KBM-7 (cell line): ENCODE results near the gene MAN1A2.
"Not testable (repeated sequence)": the region's sequence is repeated elsewhere in the genome, so short reads cannot be mapped to it uniquely, and the experiment has no call there.

Source experiments
- DNase-seq: peaks from one replicate; pipeline ENCODE4 v3.0.0-alpha.2; 2015
- in situ Hi-C: fragments of 300-500 bp; cut with MboI; formaldehyde crosslinking; loops from 2 replicates; pipeline ENCODE4 v1.14.3; 2020; ENCODE audit warnings: low sequenced_read_pairs, low pct_unique_long_range_greater_than_20kb, mixed read lengths

MAN1A2 gene

DNA sequence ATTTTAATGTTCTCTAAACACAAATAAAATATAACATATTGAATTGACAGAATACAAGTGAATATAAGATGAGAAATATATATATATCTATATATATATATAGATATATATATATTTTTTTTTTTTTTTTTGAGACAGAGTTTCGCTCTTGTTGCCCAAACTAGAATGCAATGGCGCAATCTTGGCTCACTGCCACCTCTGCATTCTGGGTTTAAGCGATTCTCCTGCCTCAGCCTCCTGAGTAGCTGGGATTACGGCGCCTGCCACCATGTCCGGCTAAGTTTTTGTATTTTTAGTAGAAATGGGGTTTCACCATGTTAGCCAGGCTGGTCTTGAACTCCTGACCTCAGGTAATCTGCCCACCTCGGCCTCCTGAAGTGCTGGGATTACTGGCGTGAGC is 91.2 kb downstream of the MAN1A2 start:
- in situ Hi-C loops, result loop anchor here (25.0 kb wide), 1 partner anchor 321 kb away; no protein-coding TSS in a partner anchor
- not testable (repeated sequence) for DNase-seq

DNA sequence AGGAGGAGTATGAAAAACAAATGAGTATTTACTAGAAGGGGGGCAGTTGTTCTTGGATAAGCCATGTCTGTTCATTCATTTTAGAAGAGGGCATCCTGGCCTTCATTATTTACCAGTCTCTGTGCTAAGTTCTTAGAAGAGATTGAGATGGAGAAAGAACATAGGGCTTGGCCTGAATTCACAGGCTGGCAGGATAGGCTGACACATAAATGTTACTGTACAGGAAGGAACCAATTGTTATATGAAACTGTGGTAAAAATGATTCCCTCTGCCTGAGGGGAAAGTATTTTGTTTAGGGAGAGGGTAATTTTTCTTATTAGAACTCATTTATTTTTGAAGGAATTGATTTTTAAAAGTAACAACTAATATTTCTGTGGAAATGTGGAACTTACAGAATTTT is 99.5 kb downstream of the MAN1A2 start:
- in situ Hi-C loops, result loop anchor here (25.0 kb wide), 1 partner anchor 329 kb away; no protein-coding TSS in a partner anchor

DNA sequence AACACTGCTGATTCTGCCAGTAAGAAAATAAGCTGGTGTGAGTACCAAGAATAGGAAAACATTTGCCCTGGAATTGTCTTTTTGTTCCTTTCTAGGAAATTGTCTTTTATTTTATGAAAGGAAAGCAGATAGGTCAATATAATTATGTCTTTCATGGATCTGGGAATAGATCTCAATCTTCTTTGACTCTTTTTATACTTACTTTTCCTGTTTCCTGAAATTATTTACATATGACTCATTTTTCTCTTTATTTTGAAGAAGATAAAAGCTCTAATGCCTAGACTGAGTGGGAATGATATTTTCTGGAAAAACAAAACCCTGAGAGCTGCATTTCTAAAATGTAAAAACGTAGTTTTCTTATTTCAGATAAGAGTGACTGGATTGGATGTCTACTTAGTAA is 100.1 kb downstream of the MAN1A2 start:
- in situ Hi-C loops, result loop anchor here (25.0 kb wide), 1 partner anchor 330 kb away; no protein-coding TSS in a partner anchor
- no peak for DNase-seq

More for the DNA sequence above, 99.5 kb downstream of the MAN1A2 start:
- no peak for DNase-seq

DNA sequence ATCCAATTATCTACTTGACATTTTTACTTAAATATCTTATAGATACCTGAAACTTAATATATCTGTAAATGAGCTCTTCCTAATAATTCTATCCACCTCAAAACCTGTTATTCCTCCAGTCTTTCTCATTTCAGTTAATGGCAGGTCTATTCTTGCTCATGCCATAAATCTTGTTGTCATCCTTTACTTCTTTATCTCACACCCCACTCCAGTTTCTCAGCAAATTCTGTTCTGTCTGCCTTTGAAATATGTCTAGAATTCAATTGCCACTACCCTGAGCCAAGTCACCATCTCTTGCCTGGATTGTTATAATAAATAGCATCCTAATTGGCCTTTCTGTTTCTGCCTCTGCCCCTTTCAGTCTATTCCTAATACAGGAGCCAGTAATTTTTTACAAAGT is 105.8 kb downstream of the MAN1A2 start:
- in situ Hi-C loops, result loop anchor here (25.0 kb wide), 1 partner anchor 336 kb away; no protein-coding TSS in a partner anchor
- no peak for DNase-seq

DNA sequence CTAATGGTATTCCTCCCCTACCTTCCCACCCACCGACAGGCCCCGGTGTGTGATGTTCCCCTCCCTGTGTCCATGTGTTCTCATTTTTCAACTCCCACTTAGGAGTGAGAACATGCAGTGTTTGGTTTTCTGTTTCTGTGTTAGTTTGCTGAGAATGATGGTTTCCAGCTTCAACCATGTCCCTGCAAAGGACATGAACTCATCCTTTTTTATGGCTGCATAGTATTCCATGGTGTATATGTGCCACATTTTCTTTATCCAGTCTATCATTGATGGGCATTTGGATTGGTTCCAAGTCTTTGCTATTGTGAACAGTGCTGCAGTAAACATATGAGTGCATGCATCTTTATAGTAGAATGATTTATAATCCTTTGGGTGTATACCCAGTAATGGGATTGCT is 108.2 kb downstream of the MAN1A2 start:
- DNase-seq, in situ Hi-C loops: not testable (repeated sequence)

DNA sequence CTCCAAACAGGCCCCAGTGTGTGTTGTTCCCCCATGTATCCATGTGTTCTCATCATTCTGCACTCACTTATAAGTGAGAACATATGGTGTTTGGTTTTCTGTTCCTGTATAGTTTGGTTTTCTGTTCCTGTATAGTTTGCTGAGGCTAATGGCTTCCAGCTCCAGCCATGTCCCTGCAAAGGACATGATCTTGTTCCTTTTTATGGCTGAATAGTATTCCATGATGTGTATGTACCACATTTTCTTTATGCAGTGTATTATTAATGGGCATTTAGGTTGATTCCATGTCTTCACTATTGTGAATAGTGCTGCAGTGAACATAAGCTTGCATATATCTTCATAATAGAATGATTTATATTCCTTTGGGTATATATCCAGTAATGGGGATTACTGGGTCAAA is 111.8 kb downstream of the MAN1A2 start:
- in situ Hi-C loops, result no loop called here
- no peak for DNase-seq

DNA sequence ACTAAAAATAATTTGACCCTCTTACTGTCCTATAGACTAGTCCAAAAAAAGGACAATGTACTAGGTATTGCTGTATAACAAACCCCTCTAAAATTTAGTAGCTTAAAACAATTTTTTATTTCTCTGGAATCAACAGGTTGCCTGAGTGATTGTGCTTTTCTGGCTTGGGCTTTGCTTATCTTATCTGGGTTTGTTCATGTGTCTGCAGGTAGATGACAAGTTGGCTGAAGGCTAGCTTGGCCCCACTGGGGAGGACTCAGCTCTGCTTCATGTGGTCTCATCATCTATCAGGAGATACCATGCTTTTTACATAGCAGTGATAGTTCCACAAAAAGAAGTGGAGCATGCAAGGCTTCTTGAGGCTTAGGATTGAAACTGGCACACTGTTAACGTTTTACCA is 114.2 kb downstream of the MAN1A2 start:
- DNase-seq, result no peak
- in situ Hi-C loops, result no loop called here

DNA sequence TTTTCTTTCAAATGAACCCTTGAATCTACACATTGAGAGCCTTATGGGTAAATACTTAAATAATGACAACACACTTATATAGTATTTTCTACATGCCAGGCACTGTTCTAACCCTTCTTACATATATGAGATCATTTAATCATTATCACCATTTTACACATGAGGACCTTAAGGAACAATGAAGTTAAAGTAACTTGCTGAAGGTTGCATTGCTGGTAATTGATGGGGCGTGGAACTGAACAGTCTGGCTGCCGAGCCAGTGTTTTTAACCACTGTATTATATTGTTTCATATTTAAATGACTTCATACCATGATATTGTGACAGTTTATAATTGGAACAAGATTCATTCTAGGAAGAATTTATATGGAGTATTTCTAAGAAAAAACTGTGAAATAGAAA is 126.7 kb downstream of the MAN1A2 start:
- in situ Hi-C loops, result no loop called here
- DNase-seq, result no peak

DNA sequence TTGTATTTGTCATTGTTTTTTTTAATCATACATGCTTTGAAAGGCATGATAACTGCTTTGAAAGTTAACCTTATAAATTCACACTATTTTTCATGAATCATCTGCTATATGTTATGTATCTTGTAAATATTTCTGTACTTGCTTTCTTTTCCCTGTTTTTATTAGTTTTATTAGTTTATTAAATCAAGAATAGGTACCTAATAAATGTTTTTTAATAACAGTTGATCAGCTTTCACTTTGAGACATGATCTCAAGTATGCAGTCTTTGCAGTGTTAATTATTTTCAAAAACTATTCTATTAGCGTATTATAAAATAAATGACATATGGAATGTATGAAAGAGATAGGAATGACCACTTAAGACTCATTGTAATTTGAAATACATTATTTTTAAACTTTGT is 127.8 kb downstream of the MAN1A2 start:
- in situ Hi-C loops, result no loop called here
- no peak for DNase-seq

DNA sequence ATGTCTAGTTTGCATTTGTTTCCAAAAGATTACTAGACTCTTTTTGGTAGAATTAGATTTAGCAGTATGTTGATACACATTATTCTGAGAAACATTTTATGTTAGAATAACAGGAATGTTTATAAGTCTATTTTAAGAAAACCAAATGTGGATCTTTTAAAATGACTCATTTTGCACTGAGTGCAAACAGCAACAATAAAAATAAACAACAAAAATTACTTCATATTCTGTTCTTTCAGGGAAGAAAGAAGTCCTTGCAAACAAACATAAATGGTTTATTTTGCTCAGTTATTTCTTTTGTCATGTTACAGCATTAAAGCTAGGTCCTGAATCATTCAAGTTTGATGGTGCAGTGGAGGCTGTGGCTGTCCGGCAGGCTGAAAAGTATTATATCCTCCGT is 131.8 kb downstream of the MAN1A2 start:
- in situ Hi-C loops, result no loop called here
- no peak for DNase-seq

DNA sequence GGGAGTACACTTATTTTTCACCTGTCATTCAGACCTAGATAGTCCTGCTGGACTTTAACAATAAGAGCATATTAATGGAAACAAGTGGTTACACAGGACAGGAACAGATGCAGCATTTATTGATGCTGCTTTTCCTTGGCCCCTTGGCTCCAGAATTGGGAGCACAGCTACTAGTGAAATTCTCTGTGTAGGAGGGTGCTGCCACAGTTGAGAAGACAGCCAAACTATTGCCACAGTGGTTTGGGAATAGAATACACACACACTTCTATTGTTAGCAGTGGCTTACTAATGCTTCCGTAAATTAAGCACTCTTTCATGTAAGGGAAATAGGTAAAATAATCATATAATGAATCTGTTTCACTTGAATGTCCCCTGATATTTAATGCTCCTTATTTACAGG is 133.3 kb downstream of the MAN1A2 start:
- in situ Hi-C loops, result no loop called here
- no peak for DNase-seq

DNA sequence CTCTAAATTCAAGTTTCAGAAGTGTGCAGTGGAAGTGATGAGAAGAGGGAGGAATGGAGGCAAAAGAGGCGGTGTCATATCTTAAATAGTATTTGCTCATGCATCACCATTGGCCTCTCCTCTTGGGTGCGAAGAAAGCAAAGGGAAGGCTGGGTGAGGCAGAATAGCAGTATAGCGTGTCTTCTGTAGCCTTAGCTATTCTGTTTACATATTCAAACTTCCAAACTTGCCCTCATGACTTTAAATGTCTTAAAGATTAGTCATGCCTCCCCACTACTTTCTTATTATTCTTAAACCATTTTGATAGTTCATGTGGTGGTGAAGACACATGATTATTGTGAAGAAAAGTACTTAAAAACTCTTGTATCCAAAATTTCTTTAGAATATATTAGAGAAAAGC is 134.0 kb downstream of the MAN1A2 start:
- in situ Hi-C loops, result no loop called here
- no peak for DNase-seq

DNA sequence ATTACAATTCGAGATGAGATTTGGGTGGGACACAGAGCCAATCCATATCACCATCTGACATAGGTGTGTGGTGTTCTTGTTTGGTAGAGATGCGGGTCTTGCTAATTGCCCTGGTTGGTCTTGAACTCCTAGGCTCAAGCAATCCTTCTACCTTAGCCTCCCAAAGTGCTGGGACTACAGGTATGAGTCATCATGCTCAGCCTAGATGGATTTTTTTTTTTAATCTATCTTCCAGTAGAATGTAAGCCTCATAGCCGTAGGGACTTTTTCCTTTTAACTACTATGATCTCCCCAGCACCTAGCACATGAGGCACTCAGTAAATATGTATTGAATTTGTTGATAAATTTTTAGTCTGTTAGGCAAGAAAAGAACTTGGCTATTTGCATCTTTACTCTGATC is 144.0 kb downstream of the MAN1A2 start:
- in situ Hi-C loops, result no loop called here
- no peak for DNase-seq

DNA sequence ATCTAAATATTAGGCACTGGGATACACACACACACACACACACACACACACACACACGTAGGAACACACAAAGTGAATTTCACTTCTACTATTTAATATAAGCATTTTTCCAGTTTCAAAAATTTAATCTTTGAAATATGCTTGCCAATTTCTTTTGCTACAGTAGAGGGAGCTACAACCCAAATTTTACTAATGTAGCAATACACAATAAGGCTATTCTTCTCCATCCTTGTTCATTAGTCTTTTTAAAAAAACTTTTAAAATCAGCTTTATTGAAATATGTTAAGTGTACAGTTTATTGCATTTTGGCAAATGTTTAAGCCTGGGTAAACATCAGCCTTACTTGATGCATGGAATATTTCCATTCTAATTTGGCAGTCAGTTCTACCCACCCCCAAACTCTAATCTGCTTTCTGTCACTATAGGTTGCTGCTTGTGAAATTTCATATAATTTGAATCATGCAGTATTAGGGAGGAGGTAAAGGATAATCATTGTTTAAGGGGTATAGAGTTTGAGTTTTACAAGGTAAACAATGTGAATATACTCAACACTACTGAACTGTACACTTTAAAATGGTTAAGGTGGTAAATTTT is 145.6 kb downstream of the MAN1A2 start:
- peak; percentile 45 for DNase-seq
- in situ Hi-C loops, result no loop called here

DNA sequence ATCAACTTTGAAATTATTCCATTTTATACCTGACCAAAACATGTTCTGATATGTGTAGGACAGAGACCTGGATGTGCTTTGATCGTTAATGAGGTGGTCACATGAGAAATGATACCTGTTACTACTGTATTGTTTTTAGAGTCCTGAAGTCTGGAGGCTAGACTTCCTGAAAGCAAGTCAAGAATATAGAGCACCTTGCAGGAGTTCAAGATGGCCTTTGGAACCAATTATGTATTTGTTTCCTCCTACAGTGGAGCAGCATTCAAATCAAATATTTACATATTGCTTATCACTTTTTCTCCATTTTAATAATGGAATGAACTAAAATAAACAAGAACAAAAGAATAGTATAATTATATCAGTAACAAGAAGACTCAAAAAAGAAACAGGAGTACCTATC is 155.9 kb downstream of the MAN1A2 start:
- in situ Hi-C loops, result no loop called here
- DNase-seq, result no peak

DNA sequence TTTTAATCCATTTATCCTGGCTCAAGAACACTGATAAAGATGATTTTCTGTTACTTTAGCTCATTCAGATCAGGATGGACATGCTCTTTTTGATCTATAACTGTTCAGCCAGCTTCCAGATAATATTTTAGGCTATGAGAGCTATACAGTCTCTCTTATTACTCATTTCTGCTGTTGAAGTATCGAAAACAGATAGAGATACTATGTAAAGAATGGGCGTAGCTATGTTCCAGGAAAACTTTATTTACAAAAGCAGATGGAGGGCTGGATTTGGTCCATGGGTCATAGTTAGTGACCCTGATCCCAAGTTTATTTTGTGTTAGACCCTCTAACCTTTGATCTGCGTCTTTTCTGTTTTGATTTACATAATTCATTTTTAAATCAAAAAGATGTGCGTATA is 159.8 kb downstream of the MAN1A2 start:
- in situ Hi-C loops, result no loop called here
- DNase-seq, result no peak

DNA sequence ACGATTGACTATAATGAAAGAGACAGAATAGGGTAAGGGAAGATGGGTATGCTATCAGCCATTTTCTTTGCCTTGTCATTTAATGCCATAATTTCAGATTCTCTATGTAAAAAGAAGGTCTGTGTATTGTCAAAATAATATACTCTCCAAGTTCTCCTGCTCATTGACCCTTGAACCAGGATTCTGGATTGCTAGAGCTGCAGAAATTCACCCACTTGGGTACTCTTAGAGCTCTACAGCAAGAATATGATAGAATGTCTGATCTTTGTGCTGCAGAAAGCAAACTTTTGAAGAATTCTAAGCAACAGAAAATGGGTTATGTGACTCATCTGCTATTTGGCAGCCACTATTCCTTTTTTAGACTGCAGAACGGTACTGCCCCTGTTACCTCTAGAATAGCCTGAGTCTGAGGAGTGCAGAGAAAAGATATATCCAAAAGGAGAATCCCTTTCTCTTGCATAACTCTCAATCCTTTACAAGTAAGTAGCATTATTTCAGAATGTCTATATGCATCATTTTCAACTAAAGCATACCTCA is 160.4 kb downstream of the MAN1A2 start:
- in situ Hi-C loops, result no loop called here
- no peak for DNase-seq

DNA sequence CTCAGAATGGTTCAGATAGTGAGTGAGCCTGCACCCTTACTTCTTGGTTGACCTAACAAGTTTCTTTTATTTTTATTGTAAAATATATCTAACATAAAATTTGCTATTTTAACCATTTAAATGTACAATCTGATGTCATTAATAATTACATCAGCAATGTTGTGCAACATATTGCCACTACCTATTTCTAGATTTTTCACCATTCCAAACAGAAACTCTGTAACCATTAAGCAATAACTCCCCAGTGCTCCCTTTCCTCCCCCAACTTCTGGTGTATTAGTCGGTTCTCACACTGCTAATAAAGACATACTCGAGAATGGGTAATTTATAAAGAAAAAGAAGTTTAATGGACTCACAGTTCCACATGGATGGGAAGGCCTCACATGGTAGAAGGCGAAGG is 162.4 kb downstream of the MAN1A2 start:
- in situ Hi-C loops, result no loop called here

DNA sequence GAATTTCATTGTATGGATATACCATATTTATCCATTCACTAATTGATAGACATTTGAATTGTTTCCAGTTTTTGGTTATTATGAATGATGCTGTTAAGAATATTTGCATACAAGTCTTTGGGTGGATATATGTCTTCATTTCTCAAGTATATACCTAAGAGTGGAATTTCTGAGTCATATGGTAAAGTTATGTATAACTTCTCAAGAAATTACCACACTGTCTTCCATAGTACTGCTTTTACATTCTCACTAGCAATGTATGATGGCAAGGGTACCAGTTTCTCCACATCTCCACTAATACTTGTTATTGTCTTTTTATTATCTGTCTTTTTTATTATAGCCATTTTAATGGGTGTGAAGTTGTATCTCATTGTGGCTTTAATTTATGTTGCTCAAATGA is 164.0 kb downstream of the MAN1A2 start:
- no peak for DNase-seq
- in situ Hi-C loops, result no loop called here

More for the DNA sequence above, 162.4 kb downstream of the MAN1A2 start:
- DNase-seq, result no peak

DNA sequence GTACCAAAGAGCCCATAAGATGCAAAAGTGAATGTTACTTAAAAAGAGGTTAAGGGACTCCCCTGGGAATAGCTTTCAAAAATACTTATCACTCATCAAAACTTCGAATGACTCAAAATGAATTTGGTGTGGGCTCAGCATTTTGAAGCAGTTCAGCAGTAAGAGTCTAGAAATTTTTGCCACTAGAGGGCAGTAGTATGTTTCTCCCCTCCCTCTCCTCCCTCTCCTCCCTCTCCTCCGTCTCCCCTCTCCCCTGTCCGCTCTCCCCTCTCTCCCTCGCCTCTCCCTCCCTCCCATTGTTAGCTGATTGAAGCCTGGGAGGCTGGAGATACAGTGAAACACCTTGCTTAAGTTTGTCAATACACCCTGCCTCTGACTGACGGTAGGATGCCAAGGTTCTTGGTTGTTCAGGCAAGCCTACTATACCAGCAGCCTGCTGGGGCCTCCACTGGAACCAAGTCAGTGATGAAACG is 167.8 kb downstream of the MAN1A2 start:
- peak; percentile 91 for DNase-seq
- in situ Hi-C loops, result no loop called here

DNA sequence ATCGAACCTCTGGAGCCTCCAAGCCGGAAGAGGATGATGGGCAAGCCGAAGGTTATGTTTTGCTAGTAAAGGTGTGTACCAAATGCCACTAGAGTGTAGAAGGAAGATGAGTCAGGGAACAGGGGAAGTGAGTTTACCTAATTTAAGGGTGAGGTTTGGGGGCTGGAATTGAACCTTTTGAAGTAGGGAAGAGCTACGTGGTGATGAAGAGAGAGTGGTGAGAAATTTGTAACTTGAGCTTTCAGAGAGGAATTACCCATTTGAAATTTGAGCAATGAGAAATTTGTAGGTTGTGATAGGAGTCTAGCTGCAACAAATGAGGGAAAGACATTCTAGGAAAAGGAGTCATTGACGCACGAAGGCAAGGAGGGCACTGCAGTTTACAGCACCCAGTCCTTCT is 168.6 kb downstream of the MAN1A2 start:
- in situ Hi-C loops, result no loop called here
- DNase-seq, result no peak
